GM12891 (cell line): ENCODE data around the gene RAB30.

Experiments used
- DNase-seq: peaks from one replicate; pipeline ENCODE4 v3.0.0; 2011; ENCODE audit warnings: low spot score; ENCODE audit not compliant: insufficient read length
- FAIRE-seq: peaks from 2 replicates; lab custom pipeline; 2011; peaks lifted over from hg19 to GRCh38; lab: Jason Lieb, UNC
- PAX5 ChIP-seq: IDR thresholded peaks from 2 replicates; pipeline ENCODE4 v1.6.1; 2011; ENCODE audit warnings: low read length, moderate library complexity, mild to moderate bottlenecking; ENCODE audit not compliant: insufficient read depth, severe bottlenecking
- POLR2A ChIP-seq: IDR thresholded peaks from 2 replicates; pipeline ENCODE4 v1.6.1; 2011; ENCODE audit warnings: low read depth, low read length, control low read depth
- POLR2AphosphoS5 ChIP-seq: IDR thresholded peaks from 2 replicates; pipeline ENCODE4 v1.6.1; 2011; ENCODE audit warnings: low read depth, low read length, control low read depth
- POU2F2 ChIP-seq: IDR thresholded peaks from 2 replicates; pipeline ENCODE4 v1.6.1; 2011; ENCODE audit warnings: low read depth, mild to moderate bottlenecking, control low read depth, low read length, moderate library complexity
- SPI1 ChIP-seq: IDR thresholded peaks from 2 replicates; pipeline ENCODE4 v1.6.1; 2011; ENCODE audit warnings: low read depth, low read length, control low read depth
- TAF1 ChIP-seq: IDR thresholded peaks from 2 replicates; pipeline ENCODE4 v1.6.1; 2011; ENCODE audit warnings: low read depth, low read length, control low read depth

Gene RAB30

DNA sequence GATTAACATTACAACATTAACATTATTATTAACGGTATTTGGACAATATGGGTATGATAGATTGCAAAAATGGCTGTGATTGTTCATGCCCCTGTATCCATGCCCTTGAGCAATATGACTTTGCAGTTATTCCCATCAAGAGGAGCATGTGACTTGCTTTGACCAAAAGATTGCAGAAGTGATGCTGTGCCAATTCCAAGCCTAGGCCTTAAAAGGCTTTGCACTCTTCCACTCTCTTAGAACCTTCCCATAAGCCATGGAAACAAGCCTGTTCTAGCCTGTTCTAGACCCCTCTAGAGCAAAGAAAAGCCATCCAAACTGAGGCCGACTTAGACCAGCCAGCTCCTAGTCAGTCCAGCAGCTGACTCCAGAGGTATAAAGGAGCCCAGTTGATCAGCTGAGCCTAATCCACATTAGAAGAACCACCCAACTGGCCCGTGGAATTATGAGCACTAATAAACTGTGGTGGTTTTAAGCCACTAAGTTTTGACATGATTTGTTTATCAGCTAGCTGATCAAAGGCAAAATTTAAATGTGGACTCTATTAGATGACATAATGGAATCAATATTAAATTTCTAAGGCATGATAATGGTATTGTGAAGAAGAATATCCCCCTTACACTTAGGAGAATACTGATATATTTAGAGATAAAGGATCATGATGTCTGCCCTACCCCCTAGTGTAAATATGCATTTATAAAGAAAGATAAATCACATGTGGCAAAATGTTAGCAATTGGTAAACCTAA lies 28.6 kb downstream of the RAB30 start:
- no peak for TF ChIP-seq POLR2AphosphoS5
- no peak for TF ChIP-seq POLR2A
- no peak for TF ChIP-seq TAF1
- no peak for TF ChIP-seq POU2F2
- no peak for TF ChIP-seq PAX5
- TF ChIP-seq SPI1: no peak
- DNase-seq: no peak
- no peak for FAIRE-seq

DNA sequence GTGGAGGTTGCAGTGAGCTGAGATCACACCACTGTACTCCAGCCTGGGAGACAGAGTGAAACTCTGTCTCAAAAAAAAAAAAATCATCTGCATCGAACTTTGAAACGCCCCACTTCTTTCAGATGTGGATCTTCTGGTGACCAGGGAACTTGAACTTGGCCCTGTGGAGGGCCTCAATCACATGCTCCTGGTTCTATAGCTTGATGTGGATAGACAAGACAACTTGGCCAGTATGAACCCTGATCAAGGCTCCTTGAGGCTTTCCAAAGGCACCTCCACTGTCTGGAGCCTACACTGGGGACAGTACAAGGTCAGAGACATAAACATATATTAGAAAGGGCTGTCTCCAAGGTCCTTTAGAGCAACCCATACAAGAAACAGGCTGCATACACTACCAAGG lies 30.6 kb downstream of the RAB30 start:
- TF ChIP-seq POLR2A (no peak), SPI1 (no peak), TAF1 (no peak)
- FAIRE-seq (no peak), DNase-seq (no peak)

DNA sequence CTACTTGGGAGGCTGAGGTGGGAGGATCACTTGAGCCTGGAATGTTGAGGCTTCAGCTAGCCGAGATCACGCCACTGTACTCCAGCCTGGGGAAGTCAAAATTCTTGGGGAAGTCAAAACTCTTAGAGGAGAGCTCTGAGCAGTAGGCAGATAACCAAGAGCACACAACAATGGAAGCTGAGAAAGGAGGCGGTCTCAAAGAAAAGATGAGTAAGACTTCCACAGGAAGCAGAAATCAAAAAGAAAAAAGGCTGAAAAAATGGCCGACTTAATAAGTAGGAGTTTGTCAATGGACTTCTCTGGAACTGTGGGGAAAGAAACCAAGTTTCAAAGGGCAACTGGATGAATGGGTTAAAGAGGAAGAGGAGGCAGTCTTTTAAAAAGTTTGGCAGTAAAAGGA lies 32.1 kb downstream of the RAB30 start:
- no peak for TF ChIP-seq SPI1
- TF ChIP-seq POLR2AphosphoS5: no peak
- no peak for TF ChIP-seq POU2F2
- TF ChIP-seq PAX5: no peak
- TF ChIP-seq TAF1: no peak
- TF ChIP-seq POLR2A: no peak
- FAIRE-seq (no peak), DNase-seq (no peak)

DNA sequence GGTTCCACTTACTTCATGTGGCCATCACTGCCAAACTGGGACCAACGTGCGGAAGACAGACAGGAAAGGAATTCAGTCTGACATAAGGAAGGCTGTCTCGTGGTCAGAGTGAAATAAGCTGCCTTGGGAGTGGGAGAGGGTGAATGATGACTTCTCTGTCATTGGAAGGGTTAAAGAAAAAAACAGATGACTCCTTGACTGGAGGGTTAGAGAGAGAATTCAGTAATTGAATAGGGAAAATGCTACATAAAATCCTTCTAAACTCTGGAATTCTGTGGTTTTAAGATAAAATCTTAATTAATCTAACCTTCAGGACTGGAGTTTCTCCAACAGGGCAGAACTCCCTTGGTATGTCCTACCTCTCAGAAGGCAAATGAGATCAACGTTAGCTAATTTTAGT lies 33.8 kb downstream of the RAB30 start:
- DNase-seq (no peak), FAIRE-seq (no peak)
- TF ChIP-seq POLR2AphosphoS5: no peak
- no peak for TF ChIP-seq POU2F2
- TF ChIP-seq SPI1: no peak
- TF ChIP-seq POLR2A: no peak
- no peak for TF ChIP-seq TAF1
- no peak for TF ChIP-seq PAX5

DNA sequence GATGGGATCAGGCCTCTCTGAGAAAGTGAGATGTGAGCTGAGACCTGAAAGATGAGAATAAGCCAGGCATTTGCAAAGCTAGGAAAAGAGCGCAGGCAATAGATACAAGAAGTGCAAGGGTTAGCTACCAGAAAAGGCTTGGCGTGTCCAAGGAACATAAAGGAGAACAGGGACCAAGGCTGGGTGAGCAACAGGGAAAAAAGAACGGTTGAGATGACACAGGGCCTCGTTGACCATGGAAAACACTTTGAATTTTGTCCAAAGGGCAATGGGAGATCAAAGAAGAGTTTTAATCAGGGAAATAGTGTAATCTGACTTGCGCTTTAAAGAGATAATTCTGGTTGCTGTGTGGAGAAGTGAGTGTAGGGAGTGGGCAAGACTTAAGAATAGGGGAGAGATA lies 35.0 kb downstream of the RAB30 start:
- DNase-seq (no peak), FAIRE-seq (no peak)
- TF ChIP-seq POU2F2 (no peak), POLR2AphosphoS5 (no peak), TAF1 (no peak), POLR2A (no peak), SPI1 (no peak), PAX5 (no peak)

DNA sequence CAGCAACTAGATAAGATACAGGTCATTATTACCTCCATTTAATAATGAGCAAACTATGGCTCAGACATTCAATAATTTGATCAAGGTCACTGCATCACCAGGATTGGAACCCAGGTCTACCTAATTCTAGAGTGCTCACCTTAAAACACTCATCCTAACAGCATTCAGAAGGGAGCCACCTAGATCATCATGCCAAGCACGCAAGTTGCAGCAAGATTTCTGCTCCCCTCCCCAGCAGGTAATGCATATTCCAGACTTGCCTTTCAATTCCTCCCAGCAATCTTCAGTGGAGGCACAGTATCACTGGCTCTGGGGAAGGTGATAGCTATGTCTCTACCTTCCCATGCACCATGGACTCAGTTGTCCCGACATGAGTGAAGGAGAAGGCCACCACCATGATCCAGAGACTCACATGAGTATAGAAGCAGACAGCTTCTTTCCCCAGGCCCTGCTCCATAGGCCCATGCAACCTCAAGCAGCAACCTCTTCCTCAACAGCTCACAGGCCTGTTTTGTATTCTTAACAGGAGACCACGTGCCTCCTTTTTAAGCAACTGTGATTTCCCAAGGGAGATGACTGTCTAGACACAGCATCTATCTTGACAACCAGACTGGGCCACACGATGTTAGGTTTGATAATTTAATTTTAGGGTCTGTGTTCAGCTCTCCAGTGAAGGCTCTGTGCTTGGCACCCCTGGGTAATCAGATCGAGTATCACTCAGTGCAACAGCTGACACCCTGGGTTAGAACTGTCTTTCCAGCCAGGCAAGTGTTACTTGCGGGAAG lies 36.4 kb downstream of the RAB30 start:
- DNase-seq (no peak), FAIRE-seq (peak; percentile 68)

DNA sequence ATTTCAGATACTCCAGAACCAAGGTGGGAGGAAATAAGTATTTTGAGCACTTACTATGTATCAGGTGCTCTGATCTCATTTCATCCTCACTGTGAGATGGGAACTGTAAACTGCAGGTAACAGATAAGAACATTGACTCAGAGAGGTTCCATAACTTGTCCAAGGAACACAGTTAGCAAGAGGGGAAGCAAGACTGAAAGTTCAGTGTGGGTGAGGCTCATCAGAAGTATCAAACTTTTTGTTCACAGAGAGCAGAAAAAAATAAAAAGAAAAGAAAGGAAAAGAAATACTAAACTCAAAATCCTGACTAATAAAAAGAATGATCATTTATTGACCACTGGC lies 37.1 kb downstream of the RAB30 start:
- no peak for FAIRE-seq
- no peak for DNase-seq
- no peak for TF ChIP-seq POLR2A
- no peak for TF ChIP-seq PAX5
- no peak for TF ChIP-seq POU2F2
- no peak for TF ChIP-seq POLR2AphosphoS5
- no peak for TF ChIP-seq TAF1
- no peak for TF ChIP-seq SPI1

More for the DNA sequence above, 36.4 kb downstream of the RAB30 start:
- TF ChIP-seq TAF1 (no peak), POLR2AphosphoS5 (peak; percentile 24; the same call in 1 of the 2 replicates)

DNA sequence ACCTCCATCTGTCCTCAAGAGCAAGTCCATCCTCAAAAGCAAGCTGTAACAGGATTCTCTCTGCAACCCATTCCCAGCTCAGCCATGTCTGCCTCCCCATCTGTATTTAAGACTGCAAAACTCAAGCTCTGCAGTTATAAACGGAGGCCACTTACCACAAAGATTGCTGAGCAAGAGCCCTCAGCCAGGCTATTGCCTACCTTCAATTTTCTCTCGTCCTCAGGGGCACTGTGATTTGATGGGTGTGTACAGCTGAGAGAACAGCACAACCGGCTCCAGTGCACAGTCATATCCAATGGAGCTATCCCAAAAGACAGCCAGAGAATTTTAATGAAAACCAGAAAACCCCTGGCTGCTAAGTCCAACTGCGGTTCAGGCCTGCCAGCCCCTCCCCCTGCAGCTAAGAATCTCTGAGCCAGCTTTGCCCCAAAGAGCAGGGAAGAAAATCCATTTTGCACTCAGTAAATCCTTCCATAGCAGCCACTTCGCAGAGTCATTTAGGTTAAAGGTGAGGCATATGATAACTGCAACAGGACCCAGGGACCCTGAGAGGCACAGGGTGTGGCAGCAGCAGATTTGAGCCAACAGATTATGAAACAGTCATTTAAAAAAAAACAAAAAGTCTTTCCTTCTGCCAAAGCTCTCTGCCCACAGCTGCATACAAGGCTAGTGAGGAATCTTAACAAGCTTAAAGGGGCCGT lies 37.6 kb downstream of the RAB30 start:
- FAIRE-seq: no peak
- TF ChIP-seq POLR2A (no peak), TAF1 (no peak), PAX5 (no peak), POLR2AphosphoS5 (no peak), POU2F2 (no peak), SPI1 (no peak)
- no peak for DNase-seq

DNA sequence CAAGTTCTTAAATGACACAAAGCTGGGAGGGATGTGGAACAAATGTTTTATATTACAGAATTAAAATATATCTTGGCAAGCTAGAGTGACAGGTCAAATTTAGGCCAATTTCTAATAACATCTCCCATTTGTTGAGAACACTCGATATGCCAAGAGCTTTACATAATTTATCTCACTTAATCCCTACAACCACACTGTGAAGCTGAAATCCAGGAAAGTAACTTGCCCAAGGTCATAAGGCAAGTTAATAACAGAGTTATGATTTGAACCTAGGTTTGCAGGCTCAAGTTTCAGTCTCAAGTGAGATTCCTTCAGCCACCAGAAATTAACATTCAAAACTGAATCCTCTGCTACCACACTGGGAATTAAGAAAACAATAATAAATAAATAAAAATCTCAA lies 38.3 kb downstream of the RAB30 start:
- no peak for TF ChIP-seq TAF1
- no peak for TF ChIP-seq POLR2AphosphoS5
- TF ChIP-seq POU2F2: no peak
- TF ChIP-seq POLR2A: no peak
- TF ChIP-seq PAX5: no peak
- TF ChIP-seq SPI1: no peak

DNA sequence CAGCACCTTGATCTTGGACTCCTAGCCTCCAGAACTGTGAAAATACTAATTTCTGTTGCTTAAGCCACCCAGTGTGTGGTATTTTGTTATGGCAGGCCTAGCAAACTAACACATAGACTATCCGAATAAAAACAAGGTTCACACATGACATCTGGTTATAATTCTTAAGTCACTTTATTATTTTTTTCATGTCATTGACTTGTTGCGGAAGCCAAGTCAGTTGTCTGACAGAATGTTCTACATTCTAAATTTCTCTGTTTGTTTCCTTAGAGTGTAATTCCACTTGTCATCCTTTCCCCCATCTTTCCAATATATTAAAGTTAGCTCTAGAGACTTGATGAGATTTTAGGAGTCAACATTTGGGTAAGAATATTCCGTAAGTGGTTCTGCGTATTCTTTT lies 40.6 kb downstream of the RAB30 start:
- TF ChIP-seq POLR2A: no peak
- FAIRE-seq (no peak), DNase-seq (no peak)

More for the DNA sequence above, 38.3 kb downstream of the RAB30 start:
- DNase-seq: no peak
- no peak for FAIRE-seq
